A549 (cell line): ENCODE results near the gene PTGR1. TPM values are rescaled to one million over a fixed set of nuclear protein-coding genes. Genes with fewer than 3 reads are reported as not detected.

Source experiments
- ATAC-seq, 2 experiments: fragments of 200-7000 bp in 1 of 2; fragments of >200 bp in 1 of 2; cut with Nextera tagmentation in 1 of 2; cut with Tn5 transposase in 1 of 2; 3 replicates each; pipeline versions ENCODE4 v1.8.0 to v1.9.1; 2018 to 2020; ENCODE audit warnings: mild to moderate bottlenecking in 1 of 2, moderate library complexity in 1 of 2
- CTCF ChIA-PET: fragments of 300-600 bp; sonication (Branson Sonifier 250); formaldehyde crosslinking; extraction: SDS; loops from one replicate; lab custom pipeline; 2021; ENCODE audit warnings: antibody characterized with exemption, inconsistent platforms; lab: Yijun Ruan, JAX
- POLR2A ChIA-PET: fragments of 350-600 bp; formaldehyde crosslinking; extraction: SDS; loops from one replicate; lab custom pipeline; 2021; ENCODE audit warnings: antibody characterized with exemption, inconsistent platforms; lab: Yijun Ruan, JAX
- DNase-seq, 2 experiments: peaks; one replicate each; pipeline versions ENCODE4 v3.0.0 to v3.0.0-alpha.2; 2011 to 2016; ENCODE audit warnings: low read depth in 1 of 2, low spot score in 1 of 2
- FAIRE-seq: peaks from 2 replicates; lab custom pipeline; 2011; peaks lifted over from hg19 to GRCh38; lab: Jason Lieb, UNC
- H3K27ac ChIP-seq, 2 experiments: fragments of >200 bp; sonication (Bioruptor Twin); formaldehyde crosslinking; 3 replicates each; pipeline ENCODE4 v1.5.1; 2016 to 2017
- H3K4me1 ChIP-seq: fragments of >200 bp; sonication (Bioruptor Twin); formaldehyde crosslinking; 3 replicates; pipeline ENCODE4 v1.6.1; 2016
- H3K4me2 ChIP-seq: fragments of >200 bp; sonication (Bioruptor Twin); formaldehyde crosslinking; 3 replicates; pipeline ENCODE4 v1.6.1; 2016
- H3K4me3 ChIP-seq: fragments of >200 bp; sonication (Bioruptor Twin); formaldehyde crosslinking; 3 replicates; pipeline ENCODE4 v1.5.1; 2016
- H3K9me3 ChIP-seq: fragments of >200 bp; sonication (Bioruptor Twin); formaldehyde crosslinking; 3 replicates; pipeline ENCODE4 v1.6.1; 2016
- ESRRA ChIP-seq: fragments of 150-350 bp; IDR thresholded peaks from 2 replicates; pipeline ENCODE4 v1.6.1; 2014; ENCODE audit warnings: mild to moderate bottlenecking, low read length, borderline replicate concordance
- FOXS1 ChIP-seq: fragments of 250-450 bp; sonication (Bioruptor Pico); IDR thresholded peaks from 2 replicates; pipeline ENCODE4 v1.5.0; 2020; ENCODE audit warnings: mild to moderate bottlenecking, moderate library complexity
- HEYL ChIP-seq: fragments of 250-450 bp; sonication (Bioruptor Pico); IDR thresholded peaks from 2 replicates; pipeline ENCODE4 v1.8.0; 2021; ENCODE audit warnings: mild to moderate bottlenecking, moderate library complexity
- HOXA7 ChIP-seq: fragments of 250-450 bp; sonication (Bioruptor Pico); IDR thresholded peaks from 2 replicates; pipeline ENCODE4 v1.5.0; 2020; ENCODE audit warnings: mild to moderate bottlenecking, moderate library complexity
- HOXB13 ChIP-seq: fragments of 250-450 bp; sonication (Bioruptor Pico); IDR thresholded peaks from 2 replicates; pipeline ENCODE4 v1.5.0; 2020; ENCODE audit warnings: low read depth, mild to moderate bottlenecking, moderate library complexity
- POLR2A ChIP-seq: IDR thresholded peaks from 2 replicates; pipeline ENCODE4 v1.6.1; 2012; ENCODE audit warnings: mild to moderate bottlenecking, low read length
- RCOR1 ChIP-seq: fragments of 150-350 bp; IDR thresholded peaks from 2 replicates; pipeline ENCODE4 v1.6.1; 2014; ENCODE audit warnings: antibody characterized with exemption, low read length, low read depth
- RNF2 ChIP-seq: fragments of 200-600 bp; sonication (generic); IDR thresholded peaks from 2 replicates; pipeline ENCODE4 v1.6.1; 2016; ENCODE audit warnings: low read depth, mild to moderate bottlenecking, antibody characterized with exemption, moderate library complexity, borderline replicate concordance
- SMC3 ChIP-seq: fragments of >200 bp; sonication (Bioruptor Twin); formaldehyde crosslinking; IDR thresholded peaks from 3 replicates; pipeline ENCODE4 v1.6.1; 2018; ENCODE audit warnings: inconsistent platforms
- ZC3H11A ChIP-seq: fragments of 450-650 bp; IDR thresholded peaks from 2 replicates; pipeline ENCODE4 v1.6.1; 2014; ENCODE audit warnings: antibody characterized with exemption, mild to moderate bottlenecking
- WGBS: methylation state at CpG from one replicate; pipeline ENCODE4 v1.1.6; 2017; ENCODE audit errors: missing lambda C conversion rate; 5-methylcytosine and 5-hydroxymethylcytosine counted together
- polyA plus RNA-seq, 4 experiments: library from polyadenylated mRNA; depleted of rRNA in 3 of 4; stranded (reverse); fragments of >200 nt; fragmentation: RNase III in 1 of 4; extraction: RNeasy Plus Mini Kit Qiagen cat#74134 plus additional on column Dnase treatment in 1 of 4; gene quantifications; 2 replicates in 3 of 4; 3 replicates in 1 of 4; pipeline ENCODE4 v1.2.3, GENCODE V29; 2011 to 2017
- TF ChIP-seq, protein P1 (sequence below): fragments of 250-450 bp; sonication (Bioruptor Pico); IDR thresholded peaks from 2 replicates; pipeline ENCODE4 v1.5.0; 2021; ENCODE audit warnings: mild to moderate bottlenecking, moderate library complexity, borderline replicate concordance
- TF ChIP-seq, protein P2 (sequence below): IDR thresholded peaks from 2 replicates; pipeline ENCODE4 v1.6.1; 2012; ENCODE audit warnings: low read depth, borderline replicate concordance
- TF ChIP-seq, protein P3 (sequence below): fragments of 200-600 bp; sonication (generic); IDR thresholded peaks from 2 replicates; pipeline ENCODE4 v1.6.1; 2016; ENCODE audit warnings: antibody characterized with exemption, mild to moderate bottlenecking, moderate library complexity
- TF ChIP-seq, protein P4 (sequence below): IDR thresholded peaks from 2 replicates; pipeline ENCODE4 v1.6.1; 2012
- TF ChIP-seq, protein P5 (sequence below): fragments of 250-450 bp; sonication (Bioruptor Pico); IDR thresholded peaks from 2 replicates; pipeline ENCODE4 v1.5.0; 2020; ENCODE audit warnings: low read depth, mild to moderate bottlenecking, moderate library complexity
- TF ChIP-seq, protein P6 (sequence below): fragments of >200 bp; sonication (Bioruptor Twin); formaldehyde crosslinking; IDR thresholded peaks from 3 replicates; pipeline ENCODE4 v1.5.1; 2016

Gene PTGR1
- polyA plus RNA-seq, 2 of the 4 experiments (the other 2 are of a cell fraction): 552 to 672 TPM

DNA sequence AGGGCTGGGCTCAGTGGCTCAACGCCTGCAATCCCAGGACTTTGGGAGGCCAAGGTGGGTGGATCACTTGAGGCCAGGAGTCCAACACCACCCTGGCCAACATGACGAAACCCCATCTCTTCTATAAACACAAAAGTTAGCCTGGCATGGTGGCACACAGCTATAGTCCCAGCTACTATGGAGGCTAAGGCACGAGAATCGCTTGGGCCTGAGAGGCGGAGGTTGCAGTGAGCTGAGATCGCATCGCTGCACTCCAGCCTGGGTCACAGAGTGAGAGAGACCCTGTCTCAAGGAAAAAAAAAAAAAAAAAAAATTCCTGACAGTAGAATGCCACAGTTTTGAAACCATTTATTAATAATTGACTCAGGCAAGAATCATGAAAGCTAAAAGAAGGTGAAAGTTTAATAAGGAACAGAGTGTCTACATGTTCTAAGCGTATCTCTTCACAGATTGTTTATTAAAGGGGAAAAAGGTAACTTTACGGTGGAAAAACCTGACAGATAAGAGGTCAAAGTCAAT is 5.7 kb upstream of the PTGR1 start:
- CTCF ChIA-PET: interaction anchor here (1.1 to 1.6 kb wide), 3 partner anchors 11 to 26 kb away, joined by 3 to 8 read pairs (median 3); partner anchors contain the start of gene DNAJC25
- TF ChIP-seq FOXS1 (CRISPR knock-in tag) (no peak), SMC3 (no peak), HOXB13 (CRISPR knock-in tag) (no peak), HOXA7 (CRISPR knock-in tag) (no peak), RNF2 (no peak), RCOR1 (no peak), POLR2A (no peak), ESRRA (no peak), ZC3H11A (no peak), HEYL (CRISPR knock-in tag) (no peak)
- TF ChIP-seq, protein P1, sequence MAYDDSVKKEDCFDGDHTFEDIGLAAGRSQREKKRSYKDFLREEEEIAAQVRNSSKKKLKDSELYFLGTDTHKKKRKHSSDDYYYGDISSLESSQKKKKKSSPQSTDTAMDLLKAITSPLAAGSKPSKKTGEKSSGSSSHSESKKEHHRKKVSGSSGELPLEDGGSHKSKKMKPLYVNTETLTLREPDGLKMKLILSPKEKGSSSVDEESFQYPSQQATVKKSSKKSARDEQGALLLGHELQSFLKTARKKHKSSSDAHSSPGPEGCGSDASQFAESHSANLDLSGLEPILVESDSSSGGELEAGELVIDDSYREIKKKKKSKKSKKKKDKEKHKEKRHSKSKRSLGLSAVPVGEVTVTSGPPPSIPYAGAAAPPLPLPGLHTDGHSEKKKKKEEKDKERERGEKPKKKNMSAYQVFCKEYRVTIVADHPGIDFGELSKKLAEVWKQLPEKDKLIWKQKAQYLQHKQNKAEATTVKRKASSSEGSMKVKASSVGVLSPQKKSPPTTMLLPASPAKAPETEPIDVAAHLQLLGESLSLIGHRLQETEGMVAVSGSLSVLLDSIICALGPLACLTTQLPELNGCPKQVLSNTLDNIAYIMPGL: no peak
- TF ChIP-seq, protein P2, sequence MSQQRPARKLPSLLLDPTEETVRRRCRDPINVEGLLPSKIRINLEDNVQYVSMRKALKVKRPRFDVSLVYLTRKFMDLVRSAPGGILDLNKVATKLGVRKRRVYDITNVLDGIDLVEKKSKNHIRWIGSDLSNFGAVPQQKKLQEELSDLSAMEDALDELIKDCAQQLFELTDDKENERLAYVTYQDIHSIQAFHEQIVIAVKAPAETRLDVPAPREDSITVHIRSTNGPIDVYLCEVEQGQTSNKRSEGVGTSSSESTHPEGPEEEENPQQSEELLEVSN: no peak
- TF ChIP-seq, protein P3, sequence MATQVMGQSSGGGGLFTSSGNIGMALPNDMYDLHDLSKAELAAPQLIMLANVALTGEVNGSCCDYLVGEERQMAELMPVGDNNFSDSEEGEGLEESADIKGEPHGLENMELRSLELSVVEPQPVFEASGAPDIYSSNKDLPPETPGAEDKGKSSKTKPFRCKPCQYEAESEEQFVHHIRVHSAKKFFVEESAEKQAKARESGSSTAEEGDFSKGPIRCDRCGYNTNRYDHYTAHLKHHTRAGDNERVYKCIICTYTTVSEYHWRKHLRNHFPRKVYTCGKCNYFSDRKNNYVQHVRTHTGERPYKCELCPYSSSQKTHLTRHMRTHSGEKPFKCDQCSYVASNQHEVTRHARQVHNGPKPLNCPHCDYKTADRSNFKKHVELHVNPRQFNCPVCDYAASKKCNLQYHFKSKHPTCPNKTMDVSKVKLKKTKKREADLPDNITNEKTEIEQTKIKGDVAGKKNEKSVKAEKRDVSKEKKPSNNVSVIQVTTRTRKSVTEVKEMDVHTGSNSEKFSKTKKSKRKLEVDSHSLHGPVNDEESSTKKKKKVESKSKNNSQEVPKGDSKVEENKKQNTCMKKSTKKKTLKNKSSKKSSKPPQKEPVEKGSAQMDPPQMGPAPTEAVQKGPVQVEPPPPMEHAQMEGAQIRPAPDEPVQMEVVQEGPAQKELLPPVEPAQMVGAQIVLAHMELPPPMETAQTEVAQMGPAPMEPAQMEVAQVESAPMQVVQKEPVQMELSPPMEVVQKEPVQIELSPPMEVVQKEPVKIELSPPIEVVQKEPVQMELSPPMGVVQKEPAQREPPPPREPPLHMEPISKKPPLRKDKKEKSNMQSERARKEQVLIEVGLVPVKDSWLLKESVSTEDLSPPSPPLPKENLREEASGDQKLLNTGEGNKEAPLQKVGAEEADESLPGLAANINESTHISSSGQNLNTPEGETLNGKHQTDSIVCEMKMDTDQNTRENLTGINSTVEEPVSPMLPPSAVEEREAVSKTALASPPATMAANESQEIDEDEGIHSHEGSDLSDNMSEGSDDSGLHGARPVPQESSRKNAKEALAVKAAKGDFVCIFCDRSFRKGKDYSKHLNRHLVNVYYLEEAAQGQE: no peak
- TF ChIP-seq, protein P4, sequence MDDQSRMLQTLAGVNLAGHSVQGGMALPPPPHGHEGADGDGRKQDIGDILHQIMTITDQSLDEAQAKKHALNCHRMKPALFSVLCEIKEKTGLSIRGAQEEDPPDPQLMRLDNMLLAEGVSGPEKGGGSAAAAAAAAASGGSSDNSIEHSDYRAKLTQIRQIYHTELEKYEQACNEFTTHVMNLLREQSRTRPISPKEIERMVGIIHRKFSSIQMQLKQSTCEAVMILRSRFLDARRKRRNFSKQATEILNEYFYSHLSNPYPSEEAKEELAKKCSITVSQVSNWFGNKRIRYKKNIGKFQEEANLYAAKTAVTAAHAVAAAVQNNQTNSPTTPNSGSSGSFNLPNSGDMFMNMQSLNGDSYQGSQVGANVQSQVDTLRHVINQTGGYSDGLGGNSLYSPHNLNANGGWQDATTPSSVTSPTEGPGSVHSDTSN: no peak
- TF ChIP-seq, protein P5, sequence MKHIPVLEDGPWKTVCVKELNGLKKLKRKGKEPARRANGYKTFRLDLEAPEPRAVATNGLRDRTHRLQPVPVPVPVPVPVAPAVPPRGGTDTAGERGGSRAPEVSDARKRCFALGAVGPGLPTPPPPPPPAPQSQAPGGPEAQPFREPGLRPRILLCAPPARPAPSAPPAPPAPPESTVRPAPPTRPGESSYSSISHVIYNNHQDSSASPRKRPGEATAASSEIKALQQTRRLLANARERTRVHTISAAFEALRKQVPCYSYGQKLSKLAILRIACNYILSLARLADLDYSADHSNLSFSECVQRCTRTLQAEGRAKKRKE (CRISPR knock-in tag): no peak
- TF ChIP-seq, protein P6, sequence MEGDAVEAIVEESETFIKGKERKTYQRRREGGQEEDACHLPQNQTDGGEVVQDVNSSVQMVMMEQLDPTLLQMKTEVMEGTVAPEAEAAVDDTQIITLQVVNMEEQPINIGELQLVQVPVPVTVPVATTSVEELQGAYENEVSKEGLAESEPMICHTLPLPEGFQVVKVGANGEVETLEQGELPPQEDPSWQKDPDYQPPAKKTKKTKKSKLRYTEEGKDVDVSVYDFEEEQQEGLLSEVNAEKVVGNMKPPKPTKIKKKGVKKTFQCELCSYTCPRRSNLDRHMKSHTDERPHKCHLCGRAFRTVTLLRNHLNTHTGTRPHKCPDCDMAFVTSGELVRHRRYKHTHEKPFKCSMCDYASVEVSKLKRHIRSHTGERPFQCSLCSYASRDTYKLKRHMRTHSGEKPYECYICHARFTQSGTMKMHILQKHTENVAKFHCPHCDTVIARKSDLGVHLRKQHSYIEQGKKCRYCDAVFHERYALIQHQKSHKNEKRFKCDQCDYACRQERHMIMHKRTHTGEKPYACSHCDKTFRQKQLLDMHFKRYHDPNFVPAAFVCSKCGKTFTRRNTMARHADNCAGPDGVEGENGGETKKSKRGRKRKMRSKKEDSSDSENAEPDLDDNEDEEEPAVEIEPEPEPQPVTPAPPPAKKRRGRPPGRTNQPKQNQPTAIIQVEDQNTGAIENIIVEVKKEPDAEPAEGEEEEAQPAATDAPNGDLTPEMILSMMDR: no peak
- TF ChIP-seq, all 56 proteins: peak for 0
- peak overlapping the region; percentile 92 to 94 for H3K27ac ChIP-seq
- peaks cover 57% of the 10 kb centered on the region for H3K4me1 ChIP-seq
- ATAC-seq (peak in 1 of 2 experiments; percentile 25; a peak in 3 of 6 replicates), FAIRE-seq (no peak), DNase-seq (peak in 1 of 2 experiments; percentile 51)
- H3K9me3 ChIP-seq: no peaks in the 10 kb centered on the region
- 37% methylated on average over 9 of the region's 9 CpGs for WGBS
- POLR2A ChIA-PET: interaction anchor here (0.7 kb wide), 1 partner anchor 38 kb away, joined by 5 read pairs; no protein-coding TSS in a partner anchor
- H3K4me3 ChIP-seq: no peak overlapping the region
- H3K4me2 ChIP-seq: peak overlapping the region; percentile 61
